ENCODE results near the gene PAQR5.
"Not testable (repeated sequence)": the region's sequence is repeated elsewhere in the genome, so short reads cannot be mapped to it uniquely, and the experiment has no call there.

Gene PAQR5

DNA sequence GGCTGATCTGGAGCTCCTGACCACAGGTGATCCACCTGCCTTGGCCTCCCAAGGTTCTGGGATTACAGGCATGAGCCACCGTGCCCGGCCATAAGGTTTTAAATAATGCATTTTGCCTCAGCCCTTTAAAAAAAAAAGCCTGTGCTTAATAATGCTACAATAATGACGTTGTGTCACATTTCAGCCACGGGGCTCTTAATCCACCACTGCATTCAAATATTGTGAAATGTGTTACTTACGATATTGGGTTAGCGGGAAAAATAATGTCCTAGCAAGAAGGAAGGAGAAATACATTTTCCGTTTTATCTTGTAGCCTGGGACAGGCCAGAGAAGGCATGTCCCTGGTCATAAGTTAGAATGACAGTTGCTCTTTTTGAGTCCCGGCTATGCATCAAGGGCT, 17.6 kb downstream of the PAQR5 start:
- DNase-seq (ENCODE audit: low spot score): no peak

DNA sequence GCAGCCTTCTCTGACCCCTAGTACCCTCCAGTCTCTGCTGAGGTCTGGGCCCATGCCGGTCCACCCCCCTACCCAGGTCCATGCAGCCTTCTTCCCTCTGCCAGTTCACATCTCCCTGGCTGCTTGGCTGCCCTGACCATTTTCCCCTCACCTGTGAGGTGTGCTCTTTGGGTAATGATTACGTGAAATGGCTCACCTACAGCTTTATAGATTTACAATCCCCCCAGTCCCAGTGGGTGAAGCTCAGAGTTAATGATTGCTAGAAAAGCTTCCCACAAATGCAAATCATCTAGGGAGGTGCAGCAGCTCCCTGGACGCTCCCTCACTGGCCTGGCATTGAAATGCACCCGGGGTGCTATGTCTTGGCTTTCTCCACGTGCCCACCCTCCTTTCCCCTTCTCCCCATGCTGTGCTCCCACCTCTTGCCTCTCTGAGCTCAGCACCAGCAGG, 18.7 kb downstream of the PAQR5 start:
- no peak for DNase-seq (ENCODE audit: low spot score)

DNA sequence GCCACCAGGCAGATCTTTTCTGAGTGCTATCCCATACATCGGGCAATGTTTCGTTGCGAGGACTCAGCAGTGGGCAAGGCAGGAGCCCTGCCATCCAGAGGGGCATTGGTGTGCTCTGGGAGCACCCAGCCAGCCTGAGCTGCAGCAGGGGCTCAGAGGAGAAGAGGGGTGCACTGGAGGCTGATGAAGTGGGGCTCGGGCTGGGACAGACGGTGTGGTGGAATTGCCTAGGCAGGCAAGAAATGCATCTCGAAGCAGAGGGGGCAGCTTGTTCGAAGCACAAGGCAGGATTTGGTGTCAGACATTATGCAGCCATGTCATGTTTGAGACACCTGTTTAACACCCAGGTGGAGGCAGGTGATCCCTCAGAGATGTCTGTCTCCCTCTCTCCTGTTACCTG, 19.3 kb downstream of the PAQR5 start:
- DNase-seq (ENCODE audit: low spot score): no peak

GRCh38 chr15:69319384-69320375, 21.0 kb downstream of the PAQR5 start:
- peak; percentile 30 for DNase-seq (ENCODE audit: low spot score)

DNA sequence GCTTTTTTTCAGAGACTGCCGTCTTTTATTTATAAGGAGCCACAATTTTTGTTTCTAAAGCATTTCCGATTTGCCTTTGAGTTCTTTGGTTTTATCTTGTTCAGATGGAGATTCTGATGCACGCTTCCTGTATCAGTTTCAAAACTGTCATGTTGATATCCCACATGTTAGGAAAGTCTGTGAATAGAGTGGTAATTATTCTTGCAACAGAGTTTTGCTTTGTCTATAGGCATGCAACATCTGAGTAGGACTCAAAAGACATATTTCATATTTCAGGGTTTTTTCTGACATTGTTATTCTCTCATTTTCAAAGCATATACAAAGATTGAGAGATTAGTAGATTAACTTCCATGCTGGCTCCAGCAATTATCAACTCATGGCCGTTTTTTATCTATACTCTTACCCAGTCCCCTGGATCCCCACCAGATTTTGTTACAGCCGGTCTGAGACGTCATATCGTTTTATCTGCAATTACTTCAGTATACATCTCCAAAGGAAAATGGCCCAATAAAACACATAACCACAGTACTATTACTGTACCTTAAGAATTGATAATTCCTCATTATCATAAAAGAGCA, 22.4 kb downstream of the PAQR5 start:
- no peak for DNase-seq (ENCODE audit: low spot score)

GRCh38 chr15:69323893-69324430, 25.2 kb downstream of the PAQR5 start:
- DNase-seq (ENCODE audit: low spot score): no peak

DNA sequence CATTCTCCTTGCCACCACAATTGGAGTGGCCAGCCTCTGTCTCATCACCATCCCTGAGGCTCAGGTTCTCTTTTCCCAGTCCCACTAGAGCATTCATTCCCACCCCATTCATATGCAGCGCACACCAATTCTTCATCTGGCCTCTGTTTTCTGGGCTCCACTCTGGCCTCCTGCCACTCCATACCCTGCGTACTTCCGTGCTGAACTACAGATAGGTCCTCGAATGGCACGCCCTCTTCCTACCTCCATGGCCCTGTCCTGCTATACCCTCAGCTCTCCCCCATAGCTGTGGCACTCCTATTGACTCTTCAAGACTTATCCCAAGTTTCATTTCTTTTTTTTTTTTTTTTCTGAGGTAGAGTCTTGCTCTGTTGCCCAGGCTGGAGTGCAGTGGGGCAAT, 25.9 kb downstream of the PAQR5 start:
- no peak for DNase-seq (ENCODE audit: low spot score)

GRCh38 chr15:69325456-69325971, 26.8 kb downstream of the PAQR5 start:
- no peak for DNase-seq (ENCODE audit: low spot score)

- no peak for DNase-seq (ENCODE audit: low spot score)
Observed at GRCh38 chr15:69328080-69328479, 29.4 kb downstream of the PAQR5 start.

- DNase-seq (ENCODE audit: low spot score): no peak
Observed at GRCh38 chr15:69328739-69329138, 30.0 kb downstream of the PAQR5 start.

DNA sequence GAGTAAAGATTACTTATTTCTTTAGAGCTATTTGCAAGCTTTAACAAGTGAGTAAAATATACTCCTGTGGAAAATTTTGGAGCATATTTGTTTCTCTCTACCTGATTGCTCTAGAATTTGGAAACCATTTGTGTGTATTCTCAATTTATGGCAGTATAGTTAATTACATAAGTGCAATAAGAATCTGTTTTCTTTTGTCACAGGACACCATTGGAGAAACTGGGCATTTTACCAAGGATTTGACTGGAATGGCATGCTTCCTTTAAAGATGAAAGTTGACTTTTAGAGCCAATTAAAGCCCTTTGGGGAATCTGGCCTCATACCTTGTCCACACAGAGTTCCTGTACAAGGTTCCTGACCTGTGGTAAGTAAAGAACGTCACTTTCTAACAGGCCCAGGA, 38.4 kb downstream of the PAQR5 start:
- no peak for DNase-seq (ENCODE audit: low spot score)

DNA sequence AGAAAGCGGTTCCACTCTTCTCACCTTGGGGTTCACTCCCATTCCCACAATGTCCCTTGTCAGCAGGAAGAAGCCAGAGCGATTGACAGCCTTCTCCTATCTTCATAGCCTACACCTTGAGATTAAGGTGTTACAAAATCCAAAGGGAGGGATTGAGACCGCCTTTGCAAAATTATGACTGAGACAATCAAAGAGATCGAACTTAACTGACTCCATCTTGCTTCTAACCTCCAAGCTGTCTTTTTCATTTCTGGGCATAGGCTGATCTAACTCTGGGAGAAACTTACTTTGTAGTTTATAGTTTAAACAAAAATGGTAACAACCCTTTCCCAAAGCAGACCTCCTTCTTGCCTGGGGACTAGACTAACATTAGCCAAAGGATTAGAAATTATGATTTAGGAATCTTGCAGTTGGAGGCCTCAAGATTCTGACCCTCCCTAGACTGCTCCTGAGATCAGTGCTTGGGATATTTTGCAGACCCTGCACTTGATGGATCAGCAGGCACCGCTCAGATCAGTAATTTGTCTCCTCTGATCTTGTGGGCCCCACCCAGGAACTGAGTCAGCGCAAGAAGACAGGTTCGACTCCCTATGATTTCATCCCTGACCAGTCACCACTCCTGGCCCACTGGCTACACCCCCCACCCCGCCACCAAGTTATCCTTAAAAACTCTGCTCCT, 40.0 kb downstream of the PAQR5 start:
- DNase-seq (ENCODE audit: low spot score): no peak

DNA sequence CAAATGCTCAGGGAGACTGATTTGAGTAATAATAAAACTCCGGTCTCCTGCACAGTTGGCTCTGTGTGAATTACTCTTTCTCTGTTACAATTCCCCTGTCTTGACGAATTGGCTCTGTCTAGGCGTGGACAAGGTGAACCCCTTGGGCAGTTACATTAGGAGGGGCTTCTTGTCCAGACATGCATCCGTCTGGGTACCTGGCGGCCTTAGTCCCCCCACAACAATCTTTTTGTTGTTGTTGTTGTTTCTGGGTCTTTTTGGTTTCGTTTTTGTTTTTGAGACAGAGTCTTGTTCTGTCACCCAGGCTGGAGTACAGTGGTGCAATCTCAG, 40.5 kb downstream of the PAQR5 start:
- not testable (repeated sequence) for DNase-seq (ENCODE audit: low spot score)

DNA sequence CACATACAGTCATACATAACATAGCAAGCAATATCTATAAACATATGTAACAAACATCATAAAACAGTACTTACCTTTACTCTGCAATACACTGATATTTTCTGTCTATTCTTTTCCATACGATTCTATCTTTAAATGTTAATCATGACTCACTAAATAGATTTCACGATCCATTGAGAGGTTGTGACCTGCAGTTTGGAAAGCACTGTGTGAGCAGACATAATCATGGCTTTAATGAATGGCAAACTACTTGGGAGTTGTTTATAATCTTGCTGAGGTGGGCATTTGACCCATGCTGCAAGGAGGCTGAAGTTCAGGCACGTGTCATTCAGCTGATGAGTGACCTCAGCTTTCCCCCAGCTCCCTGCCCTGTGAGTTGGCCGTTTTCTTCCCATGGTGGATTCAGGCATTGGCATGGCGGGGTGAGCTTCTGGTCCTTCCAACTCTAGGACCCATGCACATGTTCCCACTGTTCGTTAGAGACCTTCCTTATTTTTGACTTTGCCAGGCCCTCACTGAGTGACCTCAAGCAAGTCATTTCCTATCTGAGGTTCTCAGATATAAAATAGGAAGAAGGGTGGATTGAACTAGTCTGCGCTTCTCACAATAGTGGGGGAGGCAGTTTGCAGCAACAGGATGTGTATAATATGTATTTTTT, 41.7 kb downstream of the PAQR5 start:
- DNase-seq (ENCODE audit: low spot score): no peak

DNA sequence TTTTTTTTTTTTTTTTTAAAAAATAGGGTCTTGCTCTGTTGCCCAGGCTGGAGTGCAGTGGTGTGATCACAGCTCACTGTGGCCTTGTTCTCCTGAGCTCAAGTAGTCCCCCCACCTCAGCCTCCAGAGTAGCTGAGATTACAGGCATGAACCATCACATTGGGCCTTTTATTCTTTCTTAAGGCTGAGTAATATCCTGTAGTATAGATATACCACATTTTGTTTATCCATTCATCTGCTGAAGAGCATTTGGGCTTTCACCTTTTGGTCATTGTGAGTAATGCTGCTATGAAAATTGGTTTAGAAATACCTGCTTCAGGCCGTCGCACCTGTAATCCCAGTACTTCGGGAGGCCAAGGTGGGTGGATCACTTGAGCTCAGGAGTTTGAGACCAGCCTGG, 42.6 kb downstream of the PAQR5 start:
- DNase-seq (ENCODE audit: low spot score): no peak

DNA sequence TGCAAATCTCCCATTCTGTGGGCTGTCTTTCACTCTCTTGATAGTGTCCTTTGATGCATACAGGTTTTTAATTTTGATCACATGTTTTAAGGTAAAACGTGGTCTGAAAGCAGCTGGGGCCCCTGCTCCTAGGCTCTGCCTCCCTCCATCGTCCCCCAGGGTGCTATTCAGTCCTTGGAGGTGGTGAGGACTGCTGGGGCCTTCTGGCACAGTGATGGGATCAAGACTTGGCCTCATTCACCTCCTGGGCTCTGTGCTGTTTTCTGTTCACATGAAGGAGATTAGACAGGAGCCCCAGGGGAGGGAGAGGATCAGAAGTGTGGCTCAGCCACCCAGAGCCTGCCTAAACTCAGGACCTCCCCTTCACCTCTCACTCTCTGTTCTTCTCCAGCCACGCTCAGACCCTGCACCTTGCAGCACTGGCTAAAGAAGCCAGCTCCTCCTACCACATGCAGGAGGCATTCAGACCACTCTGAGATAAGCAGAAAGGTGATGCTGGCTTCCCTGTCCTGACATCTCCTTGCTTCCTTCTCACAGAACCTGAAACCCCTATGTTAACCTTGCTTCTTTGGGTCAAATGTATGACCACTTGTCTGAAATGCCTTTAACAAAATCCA, 43.9 kb downstream of the PAQR5 start:
- no peak for DNase-seq (ENCODE audit: low spot score)

DNA sequence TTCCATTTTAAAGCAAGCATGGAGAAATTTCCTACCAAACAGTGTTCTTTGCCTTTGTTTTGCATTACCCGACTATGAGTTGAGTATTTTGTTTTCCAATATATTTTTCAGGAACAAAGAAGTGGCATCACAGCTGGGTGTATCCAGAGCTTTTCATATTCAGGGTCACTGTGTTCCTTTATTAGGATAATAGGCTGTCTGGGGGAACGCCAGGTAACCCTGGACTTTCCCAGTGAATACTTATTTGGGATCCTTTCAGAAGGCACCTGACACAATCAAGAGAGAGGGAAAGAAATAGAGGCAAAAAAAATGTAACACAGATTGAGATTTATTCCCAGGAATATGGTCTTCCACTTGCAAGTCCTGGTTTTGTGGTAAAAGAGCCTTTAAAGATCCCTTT, 44.4 kb downstream of the PAQR5 start:
- DNase-seq (ENCODE audit: low spot score): no peak

- DNase-seq (ENCODE audit: low spot score): no peak
Observed at GRCh38 chr15:69344238-69344637, 45.5 kb downstream of the PAQR5 start.

- DNase-seq (ENCODE audit: low spot score): no peak
Observed at GRCh38 chr15:69346112-69346511, 47.4 kb downstream of the PAQR5 start.

DNA sequence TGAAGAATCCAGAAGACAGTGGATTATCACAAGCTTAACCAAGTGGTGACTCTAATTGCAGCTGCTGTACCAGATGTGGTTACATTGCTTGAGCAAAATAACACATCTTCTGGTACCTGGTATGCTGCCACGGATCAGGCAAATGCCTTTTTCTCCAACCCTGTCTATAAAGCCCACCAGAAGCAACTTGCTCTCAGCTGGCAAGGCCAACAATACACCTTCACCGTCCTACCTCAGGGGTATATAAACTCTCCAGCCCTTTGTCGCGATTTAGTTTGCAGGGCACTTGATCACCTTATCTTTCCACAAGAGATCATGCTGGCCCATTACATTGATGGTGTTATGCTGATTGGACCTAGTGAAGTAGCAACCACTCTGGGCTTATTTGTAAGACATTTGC, 52.6 kb downstream of the PAQR5 start:
- DNase-seq (ENCODE audit: low spot score): no peak

DNA sequence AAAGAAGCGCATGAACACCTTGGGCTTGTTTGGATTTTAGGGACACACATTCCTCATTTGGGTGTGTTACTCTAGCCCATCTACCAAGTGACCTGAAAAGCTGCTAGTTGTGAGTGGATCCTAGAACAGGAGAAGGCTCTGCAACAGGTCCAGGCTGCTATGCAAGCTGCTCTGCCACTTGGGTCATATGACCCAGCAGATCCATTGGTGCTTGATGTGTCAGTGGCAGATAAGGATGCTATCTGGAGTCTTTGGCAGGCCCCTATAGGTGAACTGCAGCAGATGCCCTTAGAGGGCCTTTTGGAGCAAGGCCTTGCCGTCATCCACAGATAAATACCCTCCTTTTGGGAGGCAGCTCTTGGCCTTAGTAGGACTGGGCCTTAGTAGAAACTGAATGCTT, 53.2 kb downstream of the PAQR5 start:
- DNase-seq (ENCODE audit: low spot score): no peak
